ENCODE data around the gene HS3ST3A1. TPM values are rescaled to one million over a fixed set of nuclear protein-coding genes. Genes with fewer than 3 reads are reported as not detected.
A peak's percentile ranks its signal among the peaks of the same experiment; 100 is the strongest.

The HS3ST3A1 gene
- total and polyA plus RNA-seq, 12 donors = 0.12 to 4.1 (median 1.6) TPM; not detected in 1

DNA sequence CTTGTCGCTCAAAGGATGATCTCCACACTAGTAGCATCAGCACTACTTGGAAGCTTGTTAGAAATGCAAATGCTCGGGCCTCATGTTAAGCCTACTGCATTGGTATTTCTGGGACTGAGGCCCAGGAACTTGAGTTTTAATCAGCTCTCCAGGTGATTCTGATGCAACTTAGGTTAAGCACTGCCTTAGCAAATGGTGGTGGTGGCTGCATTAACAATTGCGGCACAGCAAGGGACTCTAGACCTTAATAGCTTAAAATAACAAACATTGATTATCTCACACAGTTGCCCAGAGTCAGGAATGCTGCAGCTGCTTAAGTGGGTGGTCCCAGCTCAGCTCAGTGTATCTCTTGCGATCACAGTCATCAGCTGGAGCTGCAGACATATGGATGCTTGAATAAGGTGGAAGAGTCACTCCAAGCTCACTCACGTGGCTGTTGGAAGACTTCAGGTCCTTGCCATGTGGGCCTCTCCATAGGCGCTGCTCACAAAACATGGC, 25.8 kb downstream of the HS3ST3A1 start:
- H3K27ac ChIP-seq = no peak overlapping the region
- H3K27me3 ChIP-seq = peaks cover 0 to 3% (median 0%) of the 10 kb centered on the region in 7 donors
- TF ChIP-seq, protein P1, sequence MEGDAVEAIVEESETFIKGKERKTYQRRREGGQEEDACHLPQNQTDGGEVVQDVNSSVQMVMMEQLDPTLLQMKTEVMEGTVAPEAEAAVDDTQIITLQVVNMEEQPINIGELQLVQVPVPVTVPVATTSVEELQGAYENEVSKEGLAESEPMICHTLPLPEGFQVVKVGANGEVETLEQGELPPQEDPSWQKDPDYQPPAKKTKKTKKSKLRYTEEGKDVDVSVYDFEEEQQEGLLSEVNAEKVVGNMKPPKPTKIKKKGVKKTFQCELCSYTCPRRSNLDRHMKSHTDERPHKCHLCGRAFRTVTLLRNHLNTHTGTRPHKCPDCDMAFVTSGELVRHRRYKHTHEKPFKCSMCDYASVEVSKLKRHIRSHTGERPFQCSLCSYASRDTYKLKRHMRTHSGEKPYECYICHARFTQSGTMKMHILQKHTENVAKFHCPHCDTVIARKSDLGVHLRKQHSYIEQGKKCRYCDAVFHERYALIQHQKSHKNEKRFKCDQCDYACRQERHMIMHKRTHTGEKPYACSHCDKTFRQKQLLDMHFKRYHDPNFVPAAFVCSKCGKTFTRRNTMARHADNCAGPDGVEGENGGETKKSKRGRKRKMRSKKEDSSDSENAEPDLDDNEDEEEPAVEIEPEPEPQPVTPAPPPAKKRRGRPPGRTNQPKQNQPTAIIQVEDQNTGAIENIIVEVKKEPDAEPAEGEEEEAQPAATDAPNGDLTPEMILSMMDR (IDR thresholded peaks at IDR 0.05) = no peak
- intact Hi-C loops (cut with DNase I) = no loop called here
- DNase-seq (no peak), ATAC-seq (no peak)
- H3K9me3 ChIP-seq = no peaks in the 10 kb centered on the region
- WGBS, 2 donors = 62 to 70% methylated on average over 6 of the region's 6 CpGs
- H3K36me3 ChIP-seq = no peaks in the 10 kb centered on the region
- H3K4me1 ChIP-seq = no peaks in the 10 kb centered on the region
- no peak overlapping the region for H3K4me3 ChIP-seq

DNA sequence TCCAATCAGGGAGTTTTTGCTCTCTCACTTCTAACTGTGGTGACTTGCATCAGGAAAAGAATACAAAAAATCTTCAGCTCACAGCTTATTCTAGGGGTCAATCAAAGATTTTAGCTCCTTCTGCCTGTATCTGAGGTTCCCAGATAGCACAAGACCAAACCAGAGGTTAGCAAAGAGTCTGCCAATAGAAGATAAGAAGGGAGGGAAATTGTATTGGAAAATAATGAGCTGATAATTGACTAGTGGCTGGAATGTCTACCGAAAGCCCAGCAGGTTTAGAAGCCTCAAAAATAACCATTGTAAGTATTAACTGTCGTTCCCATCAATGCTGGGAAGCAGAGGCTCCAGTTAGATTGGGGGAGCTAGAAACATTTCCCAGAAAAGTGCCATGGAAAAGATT, 26.3 kb downstream of the HS3ST3A1 start:
- WGBS, 2 donors = 54 to 68% methylated on average over 2 of the region's 2 CpGs
- no peak for ATAC-seq

DNA sequence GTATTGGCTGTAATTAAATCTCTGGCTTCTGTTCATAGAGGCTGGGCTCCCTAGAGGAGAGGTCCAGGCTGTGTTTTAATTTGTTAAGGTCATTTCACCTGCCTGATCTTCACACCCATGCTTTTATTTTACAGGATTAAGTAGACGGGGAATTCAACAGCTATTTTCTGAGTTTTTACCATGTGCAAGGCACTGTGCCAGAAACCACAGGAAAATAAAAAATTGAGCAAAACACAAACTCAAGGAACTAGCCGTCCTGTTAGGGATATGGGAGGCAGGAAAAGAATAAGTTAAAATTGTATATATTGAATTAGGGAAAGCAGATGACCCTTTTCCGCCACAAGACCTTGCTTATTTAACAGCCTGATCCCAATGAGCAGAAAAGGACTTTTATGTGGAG, 29.1 kb downstream of the HS3ST3A1 start:
- H3K9me3 ChIP-seq = peaks cover 0 to 6% (median 0%) of the 10 kb centered on the region in 11 donors
- intact Hi-C loops (cut with DNase I) = no loop called here
- H3K27me3 ChIP-seq = peaks cover 0 to 3% (median 0%) of the 10 kb centered on the region in 7 donors
- H3K36me3 ChIP-seq = no peaks in the 10 kb centered on the region
- TF ChIP-seq, protein P1 (IDR thresholded peaks at IDR 0.05) = no peak
- 56 to 57% methylated on average over 3 of the region's 3 CpGs for WGBS, 2 donors
- ATAC-seq (no peak), DNase-seq (no peak)
- H3K4me1 ChIP-seq = peaks cover 0 to 13% (median 0%) of the 10 kb centered on the region in 9 donors
- H3K4me3 ChIP-seq = no peak overlapping the region
- H3K27ac ChIP-seq = no peak overlapping the region

More for the DNA sequence above, 26.3 kb downstream of the HS3ST3A1 start:
- Histone ChIP-seq H3K4me3 (no peak overlapping the region), H3K4me1 (no peaks in the 10 kb centered on the region), H3K27ac (no peak overlapping the region), H3K9me3 (no peaks in the 10 kb centered on the region), H3K27me3 (peaks cover 0 to 3% (median 0%) of the 10 kb centered on the region in 7 donors), H3K36me3 (no peaks in the 10 kb centered on the region)
- DNase-seq = no peak
- intact Hi-C loops (cut with DNase I) = no loop called here
- TF ChIP-seq, protein P1 (IDR thresholded peaks at IDR 0.05) = no peak

DNA sequence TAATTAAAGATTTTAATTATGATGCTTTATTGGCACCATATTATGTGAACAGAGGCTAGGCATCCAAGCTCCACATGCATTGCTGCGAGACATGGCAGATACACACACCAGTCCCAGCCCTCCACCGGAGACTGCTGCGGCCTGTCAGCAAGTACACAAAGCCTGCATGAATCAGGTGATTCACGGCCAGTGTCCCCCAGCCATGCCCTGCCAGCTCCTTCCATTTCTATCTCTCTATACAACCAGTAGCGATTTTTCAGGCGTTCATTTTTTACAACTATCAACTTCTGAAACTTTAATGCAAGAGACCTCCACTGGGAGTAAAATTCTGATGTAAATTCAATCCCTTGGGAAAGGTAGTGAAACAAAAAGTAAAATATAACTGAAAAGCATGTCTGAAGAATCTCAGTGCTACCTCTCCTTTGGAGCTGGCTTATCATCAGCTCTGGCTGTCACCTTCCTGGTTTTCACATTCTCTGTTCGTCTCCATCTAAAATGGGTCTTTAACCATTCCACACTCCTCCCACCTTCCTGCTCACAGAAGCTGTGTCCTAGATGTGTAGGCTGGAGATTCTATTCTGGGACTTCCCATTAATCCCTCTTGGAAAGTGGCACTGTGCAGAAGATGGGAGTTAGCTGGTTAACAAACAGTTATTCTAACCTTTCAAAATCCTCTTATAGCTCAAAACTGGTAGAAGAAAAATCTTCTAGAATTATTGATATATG, 32.2 kb downstream of the HS3ST3A1 start:
- Histone ChIP-seq H3K4me3 (no peak overlapping the region), H3K27ac (no peak overlapping the region), H3K36me3 (no peaks in the 10 kb centered on the region), H3K4me1 (peaks cover 0 to 13% (median 0%) of the 10 kb centered on the region in 9 donors), H3K27me3 (no peaks in the 10 kb centered on the region), H3K9me3 (peaks cover 0 to 17% (median 8%) of the 10 kb centered on the region in 11 donors)
- WGBS, 2 donors = 40 to 52% methylated on average over 7 of the region's 7 CpGs
- TF ChIP-seq, protein P1 (IDR thresholded peaks at IDR 0.05) = no peak
- DNase-seq (peak in 1 of 2 donors; percentile 6), ATAC-seq (peak in 5 of 8 donors; percentile 16 to 75 (median 65))
- intact Hi-C loops (cut with DNase I) = loop anchor here in 1 of 10 donors (10.0 kb wide), 1 partner anchor 235 kb away; no protein-coding TSS in a partner anchor

Measured in heart right ventricle (tissue), 16 donors.